Gastrocnemius medialis (tissue), 4 donors: Measurements from ENCODE around the gene MRPL10. TPM values are rescaled to one million over a fixed set of nuclear protein-coding genes. Genes with fewer than 3 reads are reported as not detected.

Experiments used
- ATAC-seq, 2 donors: fragments of 150-250 bp; one replicate each; pipeline ENCODE4 v1.9.1; 2016
- DNase-seq, 2 donors: peaks; one replicate each; pipeline ENCODE4 v3.0.0-alpha.2; 2019
- H3K27ac ChIP-seq, 4 donors: fragments of 200-600 bp; sonication (generic); 1 replicate in 1 of 4; 2 replicates in 3 of 4; pipeline ENCODE4 v1.5.1; 2016 to 2018; ENCODE audit warnings: mild to moderate bottlenecking in 2 of 4, moderate library complexity in 1 of 4
- H3K27me3 ChIP-seq, 3 donors: fragments of 200-600 bp; sonication (generic) in 2 of 3; 1 replicate in 1 of 3; 2 replicates in 2 of 3; pipeline versions ENCODE4 v1.5.1 to v1.6.0; 2016 to 2019; ENCODE audit warnings: mild to moderate bottlenecking in 1 of 3, moderate library complexity in 1 of 3
- H3K36me3 ChIP-seq, 2 donors: fragments of 200-600 bp; sonication (generic) in 1 of 2; one replicate each; pipeline ENCODE4 v1.5.1; 2017 to 2018
- H3K4me1 ChIP-seq, 2 donors: fragments of 200-600 bp; sonication (generic) in 1 of 2; one replicate each; pipeline ENCODE4 v1.5.1; 2016 to 2017; ENCODE audit warnings: mild to moderate bottlenecking in 2 of 2
- H3K4me3 ChIP-seq, 4 donors: fragments of 200-600 bp; sonication (generic) in 3 of 4; 1 replicate in 1 of 4; 2 replicates in 3 of 4; pipeline ENCODE4 v1.5.1; 2016 to 2019; ENCODE audit warnings: mild to moderate bottlenecking in 2 of 4
- H3K9me3 ChIP-seq, 3 donors: fragments of 200-600 bp; sonication (generic) in 2 of 3; 1 replicate in 1 of 3; 2 replicates in 2 of 3; pipeline ENCODE4 v1.5.1; 2016 to 2019
- POLR2A ChIP-seq, 2 donors: fragments of 450-650 bp; IDR thresholded peaks; one replicate each; pipeline ENCODE4 v1.6.1; 2017; ENCODE audit warnings: antibody characterized with exemption in 2 of 2, mild to moderate bottlenecking in 2 of 2, moderate library complexity in 2 of 2
- in situ Hi-C, 4 donors: fragments of 200-750 bp; cut with MboI; loops; one replicate each; pipeline versions ENCODE4 v1.15.0 to v1.8.0; 2017; ENCODE audit warnings: low sequenced_read_pairs in 4 of 4
- intact Hi-C: fragments of 100-400 bp; cut with DNase I; formaldehyde crosslinking; loops from one replicate; pipeline ENCODE4 v1.15.1; 2023; ENCODE audit warnings: low total_unique reads
- total RNA-seq, 4 donors: library from RNA; depleted of rRNA; stranded (reverse); fragments of >200 nt; gene quantifications; one replicate each; pipeline versions ENCODE4 v1.1.0 to v1.2.3, GENCODE V29; 2016
- TF ChIP-seq, protein P1 (sequence below), 5 experiments: fragments of 450-650 bp in 3 of 5; fragments of 200-600 bp in 2 of 5; sonication (generic) in 2 of 5; IDR thresholded peaks in 4 of 5; conservative IDR thresholded peaks in 1 of 5; 1 replicate in 4 of 5; 2 replicates in 1 of 5; pipeline ENCODE4 v1.5.1; 2016 to 2019; ENCODE audit warnings: antibody characterized with exemption in 5 of 5, mild to moderate bottlenecking in 3 of 5, moderate library complexity in 3 of 5

The MRPL10 gene
- total RNA-seq, 4 donors from 2014 or later = 38.6 to 76.5 (median 49.6) TPM

DNA sequence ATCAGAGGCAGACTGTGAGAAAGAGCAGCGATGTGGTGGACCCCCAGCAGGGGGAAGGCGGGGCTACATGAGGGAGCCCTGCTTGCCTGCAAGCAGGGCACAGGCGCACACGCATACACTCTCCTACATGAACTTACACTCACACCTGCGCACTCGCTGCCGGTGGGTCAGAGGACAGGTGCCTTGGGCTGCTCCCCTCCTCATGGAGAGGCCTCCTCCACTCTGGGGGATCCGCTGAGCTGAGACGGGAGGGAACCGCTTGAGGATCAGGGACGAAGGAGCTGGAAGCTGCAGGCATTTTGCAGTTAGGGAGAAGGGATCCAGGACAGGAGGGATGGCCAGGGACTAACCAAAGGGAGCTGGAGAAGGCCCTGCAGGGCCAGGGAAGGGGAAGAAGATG, 23.9 kb downstream of the MRPL10 start:
- H3K27ac ChIP-seq = peak overlapping the region; percentile 61 to 86 (median 74)
- TF ChIP-seq, protein P1, sequence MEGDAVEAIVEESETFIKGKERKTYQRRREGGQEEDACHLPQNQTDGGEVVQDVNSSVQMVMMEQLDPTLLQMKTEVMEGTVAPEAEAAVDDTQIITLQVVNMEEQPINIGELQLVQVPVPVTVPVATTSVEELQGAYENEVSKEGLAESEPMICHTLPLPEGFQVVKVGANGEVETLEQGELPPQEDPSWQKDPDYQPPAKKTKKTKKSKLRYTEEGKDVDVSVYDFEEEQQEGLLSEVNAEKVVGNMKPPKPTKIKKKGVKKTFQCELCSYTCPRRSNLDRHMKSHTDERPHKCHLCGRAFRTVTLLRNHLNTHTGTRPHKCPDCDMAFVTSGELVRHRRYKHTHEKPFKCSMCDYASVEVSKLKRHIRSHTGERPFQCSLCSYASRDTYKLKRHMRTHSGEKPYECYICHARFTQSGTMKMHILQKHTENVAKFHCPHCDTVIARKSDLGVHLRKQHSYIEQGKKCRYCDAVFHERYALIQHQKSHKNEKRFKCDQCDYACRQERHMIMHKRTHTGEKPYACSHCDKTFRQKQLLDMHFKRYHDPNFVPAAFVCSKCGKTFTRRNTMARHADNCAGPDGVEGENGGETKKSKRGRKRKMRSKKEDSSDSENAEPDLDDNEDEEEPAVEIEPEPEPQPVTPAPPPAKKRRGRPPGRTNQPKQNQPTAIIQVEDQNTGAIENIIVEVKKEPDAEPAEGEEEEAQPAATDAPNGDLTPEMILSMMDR (IDR thresholded peaks at IDR 0.05 in 4 of 5, conservative IDR thresholded peaks at IDR 0.05 in 1 of 5) = no peak
- no peak for TF ChIP-seq POLR2A (IDR thresholded peaks at IDR 0.05)
- in situ Hi-C loops (loop anchor here in 1 of 4 donors (10.0 kb wide), 1 partner anchor 113 kb away; the partner anchor contains the start of gene TBKBP1), intact Hi-C loops (loop anchor here (10.0 kb wide), 1 partner anchor 113 kb away; the partner anchor contains the start of gene TBKBP1)
- no peak overlapping the region for H3K4me3 ChIP-seq
- H3K4me1 ChIP-seq = peaks cover 0 to 35% of the 10 kb centered on the region in 2 donors
- H3K36me3 ChIP-seq = peaks cover 0 to 16% of the 10 kb centered on the region in 2 donors
- ATAC-seq (no peak), DNase-seq (no peak)
- no peaks in the 10 kb centered on the region for H3K9me3 ChIP-seq
- no peaks in the 10 kb centered on the region for H3K27me3 ChIP-seq

DNA sequence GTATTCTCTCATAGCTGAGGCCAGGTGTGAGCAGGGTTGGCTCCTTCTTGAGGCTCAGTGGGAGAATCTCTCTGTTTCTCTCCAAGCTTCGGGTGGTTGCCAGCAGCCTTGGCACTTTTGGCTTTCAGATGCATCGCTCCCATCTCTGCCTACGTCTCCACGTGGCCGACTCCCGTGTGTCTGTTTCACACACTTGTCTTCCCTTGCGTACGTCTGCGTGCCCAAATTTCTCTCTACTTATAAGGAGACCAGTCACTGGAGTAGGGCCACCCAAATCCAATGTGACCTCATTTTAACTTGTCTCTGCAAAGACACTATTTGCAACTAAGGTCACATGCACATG, 24.5 kb downstream of the MRPL10 start:
- no peaks in the 10 kb centered on the region for H3K27me3 ChIP-seq
- H3K4me3 ChIP-seq = no peak overlapping the region
- H3K9me3 ChIP-seq = no peaks in the 10 kb centered on the region
- TF ChIP-seq, protein P1 (IDR thresholded peaks at IDR 0.05 in 4 of 5, conservative IDR thresholded peaks at IDR 0.05 in 1 of 5) = no peak
- no peak for TF ChIP-seq POLR2A (IDR thresholded peaks at IDR 0.05)
- in situ Hi-C loops (loop anchor here in 1 of 4 donors (10.0 kb wide), 1 partner anchor 112 kb away; the partner anchor contains the start of gene TBKBP1), intact Hi-C loops (loop anchor here (10.0 kb wide), 1 partner anchor 112 kb away; the partner anchor contains the start of gene TBKBP1)
- H3K36me3 ChIP-seq = peaks cover 0 to 16% of the 10 kb centered on the region in 2 donors
- no peak for ATAC-seq
- peaks cover 0 to 34% of the 10 kb centered on the region in 2 donors for H3K4me1 ChIP-seq
- no peak for DNase-seq
- H3K27ac ChIP-seq = peak overlapping the region; percentile 61 to 86 (median 74)

DNA sequence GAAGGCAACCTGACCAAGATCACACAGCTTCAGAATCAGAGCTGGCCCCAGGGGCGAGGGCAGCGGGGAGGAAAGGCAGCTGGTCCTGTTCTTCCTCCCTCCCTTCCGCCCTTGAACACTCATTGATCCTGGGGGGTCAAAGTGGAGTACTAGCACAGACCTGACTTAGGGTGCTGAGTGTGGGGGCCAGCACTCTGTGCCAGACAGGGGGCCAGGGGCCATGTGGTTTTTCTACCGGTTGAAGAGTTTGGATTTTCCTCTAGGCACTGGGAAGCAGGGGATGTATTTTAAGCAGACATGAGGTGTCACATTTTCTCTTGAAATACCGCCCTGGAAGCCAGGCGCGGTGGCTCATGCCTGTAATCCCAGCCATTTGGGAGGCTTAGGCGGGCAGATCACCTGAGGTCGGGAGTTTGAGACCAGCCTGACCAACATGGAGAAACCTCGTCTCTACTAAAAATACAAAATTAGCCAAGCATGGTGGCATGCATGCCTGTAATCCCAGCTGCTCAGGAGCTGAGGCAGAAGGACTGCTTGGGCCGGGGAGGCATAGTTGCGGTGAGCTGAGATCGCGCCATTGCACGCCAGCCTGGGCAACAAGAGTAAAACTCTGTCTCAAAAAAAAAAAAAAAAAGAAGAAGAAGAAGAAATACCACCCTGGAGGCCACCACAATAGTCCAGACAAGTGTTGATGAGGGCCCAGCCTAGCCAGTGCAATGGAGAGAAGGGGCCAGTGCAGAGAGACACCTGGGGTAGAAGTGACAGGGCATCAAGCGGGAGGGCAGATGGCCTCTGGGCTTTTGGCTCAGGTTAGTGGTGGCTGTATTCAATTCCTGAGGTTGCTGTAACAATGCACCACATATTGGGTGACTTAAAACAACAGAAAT, 25.1 kb downstream of the MRPL10 start:
- TF ChIP-seq, protein P1 (IDR thresholded peaks at IDR 0.05 in 4 of 5, conservative IDR thresholded peaks at IDR 0.05 in 1 of 5) = no peak
- TF ChIP-seq POLR2A (IDR thresholded peaks at IDR 0.05) = peak in 1 of 2 donors; percentile 30
- intact Hi-C loops = loop anchor here (10.0 kb wide), 1 partner anchor 111 kb away; the partner anchor contains the start of gene TBKBP1
- H3K9me3 ChIP-seq = no peaks in the 10 kb centered on the region
- peaks cover 0 to 28% of the 10 kb centered on the region in 2 donors for H3K4me1 ChIP-seq
- peak; percentile 31 to 66 for ATAC-seq
- in situ Hi-C loops = loop anchor here in 1 of 4 donors (10.0 kb wide), 1 partner anchor 111 kb away; the partner anchor contains the start of gene TBKBP1
- H3K27ac ChIP-seq = peak overlapping the region; percentile 61 to 86 (median 74)
- H3K36me3 ChIP-seq = peaks cover 0 to 16% of the 10 kb centered on the region in 2 donors
- peak; percentile 47 to 58 for DNase-seq
- no peaks in the 10 kb centered on the region for H3K27me3 ChIP-seq
- no peak overlapping the region for H3K4me3 ChIP-seq

DNA sequence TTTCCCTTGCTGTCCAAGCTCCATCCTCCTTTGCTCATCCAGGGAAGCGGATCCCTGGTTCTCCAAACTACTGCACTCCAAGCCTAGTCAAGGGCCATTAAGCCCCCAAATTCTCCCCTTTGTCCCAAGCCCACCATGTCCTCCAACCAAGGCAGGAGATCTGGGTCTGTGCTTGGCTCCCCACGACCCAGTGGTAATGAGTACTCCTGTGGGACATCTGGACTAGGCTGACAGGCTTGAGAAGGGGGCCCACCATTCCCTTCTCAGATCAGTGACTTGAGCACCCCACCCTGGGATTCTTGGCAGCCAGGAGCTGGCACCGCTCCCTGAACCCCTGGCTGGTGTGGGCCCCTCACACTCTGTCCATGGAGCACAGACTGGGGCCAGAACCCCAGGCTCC, 26.9 kb downstream of the MRPL10 start:
- peaks cover 0 to 23% of the 10 kb centered on the region in 2 donors for H3K4me1 ChIP-seq
- TF ChIP-seq POLR2A (IDR thresholded peaks at IDR 0.05) = no peak
- TF ChIP-seq, protein P1 (IDR thresholded peaks at IDR 0.05 in 4 of 5, conservative IDR thresholded peaks at IDR 0.05 in 1 of 5) = no peak
- no peak for DNase-seq
- no peak overlapping the region for H3K4me3 ChIP-seq
- peaks cover 0 to 13% of the 10 kb centered on the region in 2 donors for H3K36me3 ChIP-seq
- in situ Hi-C loops (loop anchor here in 1 of 4 donors (10.0 kb wide), 1 partner anchor 110 kb away; the partner anchor contains the start of gene TBKBP1), intact Hi-C loops (loop anchor here (5.0 to 10.0 kb wide), 2 partner anchors 110 to 142 kb away; partner anchors contain the start of gene TBKBP1)
- ATAC-seq = no peak
- peak overlapping the region in 1 of 4 donors; percentile 3 for H3K27ac ChIP-seq
- no peaks in the 10 kb centered on the region for H3K27me3 ChIP-seq
- H3K9me3 ChIP-seq = no peaks in the 10 kb centered on the region
